ENCODE data around the gene CALML3.

DNA sequence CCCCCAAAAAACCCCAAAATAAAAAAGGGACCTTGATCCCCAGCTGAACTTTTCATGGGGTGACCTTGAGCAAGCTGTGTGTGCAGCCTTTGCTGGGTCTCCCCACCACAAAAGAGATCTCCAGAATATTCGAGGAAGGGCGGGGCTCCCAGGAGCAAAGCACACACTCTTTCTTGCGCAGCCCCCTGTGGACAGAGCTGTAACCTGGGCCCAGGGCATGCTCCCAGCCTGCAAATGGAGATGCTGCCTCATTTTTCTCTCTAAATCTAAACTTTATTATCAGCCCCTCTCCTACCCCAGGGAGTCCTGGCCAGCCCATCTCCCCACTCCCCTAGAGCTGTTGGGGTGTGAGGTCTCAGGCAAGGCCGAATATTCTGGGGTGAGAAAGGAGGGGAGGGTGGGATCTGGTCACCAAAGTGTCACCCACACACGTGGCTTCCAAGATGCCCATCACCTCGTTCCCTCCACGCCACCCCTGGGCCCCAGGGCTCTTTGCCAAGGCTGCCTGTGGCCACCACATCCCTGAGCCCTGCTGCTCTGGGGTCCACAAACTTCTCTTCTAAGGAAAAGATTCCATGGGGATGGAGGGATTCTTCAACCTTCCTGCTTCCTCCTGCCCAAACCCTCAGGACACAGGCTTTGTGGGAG lies 1.7 kb upstream of the CALML3 start:
- TF ChIP-seq, protein P1, sequence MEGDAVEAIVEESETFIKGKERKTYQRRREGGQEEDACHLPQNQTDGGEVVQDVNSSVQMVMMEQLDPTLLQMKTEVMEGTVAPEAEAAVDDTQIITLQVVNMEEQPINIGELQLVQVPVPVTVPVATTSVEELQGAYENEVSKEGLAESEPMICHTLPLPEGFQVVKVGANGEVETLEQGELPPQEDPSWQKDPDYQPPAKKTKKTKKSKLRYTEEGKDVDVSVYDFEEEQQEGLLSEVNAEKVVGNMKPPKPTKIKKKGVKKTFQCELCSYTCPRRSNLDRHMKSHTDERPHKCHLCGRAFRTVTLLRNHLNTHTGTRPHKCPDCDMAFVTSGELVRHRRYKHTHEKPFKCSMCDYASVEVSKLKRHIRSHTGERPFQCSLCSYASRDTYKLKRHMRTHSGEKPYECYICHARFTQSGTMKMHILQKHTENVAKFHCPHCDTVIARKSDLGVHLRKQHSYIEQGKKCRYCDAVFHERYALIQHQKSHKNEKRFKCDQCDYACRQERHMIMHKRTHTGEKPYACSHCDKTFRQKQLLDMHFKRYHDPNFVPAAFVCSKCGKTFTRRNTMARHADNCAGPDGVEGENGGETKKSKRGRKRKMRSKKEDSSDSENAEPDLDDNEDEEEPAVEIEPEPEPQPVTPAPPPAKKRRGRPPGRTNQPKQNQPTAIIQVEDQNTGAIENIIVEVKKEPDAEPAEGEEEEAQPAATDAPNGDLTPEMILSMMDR (IDR thresholded peaks at IDR 0.05; ENCODE audit: low read length): no peak
- TF ChIP-seq EZH2 (IDR thresholded peaks at IDR 0.05; ENCODE audit: borderline replicate concordance, low read length): no peak

All from OCI-LY1 (cell line).